AG10803 (cell line): ENCODE results near the gene SERPINE1.

Source experiments
- DNase-seq: peaks from one replicate; pipeline ENCODE4 v3.0.0; 2010; ENCODE audit warnings: low read depth
- H3K4me3 ChIP-seq: 2 replicates; pipeline ENCODE4 v1.5.1; 2011; ENCODE audit warnings: mild to moderate bottlenecking, low read length, control low read depth
- TF ChIP-seq, protein P1 (sequence below): conservative IDR thresholded peaks from 2 replicates; pipeline ENCODE4 v1.5.1; 2011; ENCODE audit warnings: mild to moderate bottlenecking, low read length, control low read depth, inconsistent platforms

SERPINE1 gene

DNA sequence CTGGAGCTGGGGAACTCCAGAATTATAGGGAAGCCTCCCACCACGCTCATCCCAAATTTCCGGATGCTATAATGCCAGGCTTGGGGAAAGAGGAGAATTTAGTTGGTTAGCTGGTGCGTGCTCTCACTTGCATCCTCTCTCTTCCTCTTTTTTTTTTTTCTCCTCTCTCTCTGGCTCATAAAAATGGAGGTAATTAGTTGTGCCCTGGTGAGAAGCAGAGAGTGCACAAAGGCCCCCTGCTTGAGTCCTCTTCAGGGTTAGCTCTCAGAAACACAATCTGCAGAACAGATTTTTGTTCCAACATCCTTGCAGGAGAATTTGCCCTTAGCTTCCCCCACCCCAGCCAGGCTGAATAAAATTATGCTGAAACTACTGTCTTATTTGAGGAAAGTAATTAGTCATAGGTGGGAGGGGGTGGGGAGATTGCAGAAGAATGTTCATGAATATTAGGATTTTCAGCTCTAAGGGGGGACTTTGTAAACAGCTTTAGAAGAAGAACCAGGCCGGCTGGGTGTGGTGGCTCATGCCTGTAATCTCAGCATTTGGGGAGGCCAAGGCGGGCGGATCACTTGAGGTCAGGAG, 7.6 kb downstream of the SERPINE1 start:
- no peak overlapping the region for H3K4me3 ChIP-seq
- TF ChIP-seq, protein P1, sequence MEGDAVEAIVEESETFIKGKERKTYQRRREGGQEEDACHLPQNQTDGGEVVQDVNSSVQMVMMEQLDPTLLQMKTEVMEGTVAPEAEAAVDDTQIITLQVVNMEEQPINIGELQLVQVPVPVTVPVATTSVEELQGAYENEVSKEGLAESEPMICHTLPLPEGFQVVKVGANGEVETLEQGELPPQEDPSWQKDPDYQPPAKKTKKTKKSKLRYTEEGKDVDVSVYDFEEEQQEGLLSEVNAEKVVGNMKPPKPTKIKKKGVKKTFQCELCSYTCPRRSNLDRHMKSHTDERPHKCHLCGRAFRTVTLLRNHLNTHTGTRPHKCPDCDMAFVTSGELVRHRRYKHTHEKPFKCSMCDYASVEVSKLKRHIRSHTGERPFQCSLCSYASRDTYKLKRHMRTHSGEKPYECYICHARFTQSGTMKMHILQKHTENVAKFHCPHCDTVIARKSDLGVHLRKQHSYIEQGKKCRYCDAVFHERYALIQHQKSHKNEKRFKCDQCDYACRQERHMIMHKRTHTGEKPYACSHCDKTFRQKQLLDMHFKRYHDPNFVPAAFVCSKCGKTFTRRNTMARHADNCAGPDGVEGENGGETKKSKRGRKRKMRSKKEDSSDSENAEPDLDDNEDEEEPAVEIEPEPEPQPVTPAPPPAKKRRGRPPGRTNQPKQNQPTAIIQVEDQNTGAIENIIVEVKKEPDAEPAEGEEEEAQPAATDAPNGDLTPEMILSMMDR, result no peak
- DNase-seq, result no peak

DNA sequence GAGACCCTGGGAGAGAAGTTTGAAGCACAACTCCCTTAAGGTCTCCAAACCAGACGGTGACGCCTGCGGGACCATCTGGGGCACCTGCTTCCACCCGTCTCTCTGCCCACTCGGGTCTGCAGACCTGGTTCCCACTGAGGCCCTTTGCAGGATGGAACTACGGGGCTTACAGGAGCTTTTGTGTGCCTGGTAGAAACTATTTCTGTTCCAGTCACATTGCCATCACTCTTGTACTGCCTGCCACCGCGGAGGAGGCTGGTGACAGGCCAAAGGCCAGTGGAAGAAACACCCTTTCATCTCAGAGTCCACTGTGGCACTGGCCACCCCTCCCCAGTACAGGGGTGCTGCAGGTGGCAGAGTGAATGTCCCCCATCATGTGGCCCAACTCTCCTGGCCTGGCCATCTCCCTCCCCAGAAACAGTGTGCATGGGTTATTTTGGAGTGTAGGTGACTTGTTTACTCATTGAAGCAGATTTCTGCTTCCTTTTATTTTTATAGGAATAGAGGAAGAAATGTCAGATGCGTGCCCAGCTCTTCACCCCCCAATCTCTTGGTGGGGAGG, 10.8 kb downstream of the SERPINE1 start:
- TF ChIP-seq, protein P1, result no peak
- H3K4me3 ChIP-seq, result no peak overlapping the region
- no peak for DNase-seq

DNA sequence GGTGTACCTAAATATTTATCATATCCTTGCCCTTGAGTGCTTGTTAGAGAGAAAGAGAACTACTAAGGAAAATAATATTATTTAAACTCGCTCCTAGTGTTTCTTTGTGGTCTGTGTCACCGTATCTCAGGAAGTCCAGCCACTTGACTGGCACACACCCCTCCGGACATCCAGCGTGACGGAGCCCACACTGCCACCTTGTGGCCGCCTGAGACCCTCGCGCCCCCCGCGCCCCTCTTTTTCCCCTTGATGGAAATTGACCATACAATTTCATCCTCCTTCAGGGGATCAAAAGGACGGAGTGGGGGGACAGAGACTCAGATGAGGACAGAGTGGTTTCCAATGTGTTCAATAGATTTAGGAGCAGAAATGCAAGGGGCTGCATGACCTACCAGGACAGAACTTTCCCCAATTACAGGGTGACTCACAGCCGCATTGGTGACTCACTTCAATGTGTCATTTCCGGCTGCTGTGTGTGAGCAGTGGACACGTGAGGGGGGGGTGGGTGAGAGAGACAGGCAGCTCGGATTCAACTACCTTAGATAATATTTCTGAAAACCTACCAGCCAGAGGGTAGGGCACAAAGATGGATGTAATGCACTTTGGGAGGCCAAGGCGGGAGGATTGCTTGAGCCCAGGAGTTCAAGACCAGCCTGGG, 11.4 kb downstream of the SERPINE1 start:
- no peak overlapping the region for H3K4me3 ChIP-seq
- peak; percentile 96 for DNase-seq

DNA sequence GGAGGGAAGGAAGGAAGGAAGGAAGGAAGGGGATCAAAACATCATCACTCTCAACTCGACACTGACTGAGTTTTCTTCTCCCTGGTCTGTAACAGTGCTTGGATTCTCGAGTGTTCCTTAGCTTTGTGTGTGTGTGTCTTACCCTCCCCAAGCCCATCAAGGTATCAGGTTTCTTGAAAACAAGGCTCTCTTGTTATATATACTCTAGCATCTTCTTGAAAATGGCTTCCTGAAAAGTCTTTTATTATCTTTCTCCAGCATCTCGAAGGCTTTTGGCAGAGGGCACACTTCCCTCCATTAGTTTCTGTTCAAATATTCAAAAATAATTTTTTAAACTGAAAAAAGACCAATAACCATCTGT, 13.4 kb downstream of the SERPINE1 start:
- no peak for DNase-seq
- H3K4me3 ChIP-seq, result no peak overlapping the region
- TF ChIP-seq, protein P1, result no peak

More for the DNA sequence above, 11.4 kb downstream of the SERPINE1 start:
- TF ChIP-seq, protein P1, result peak; percentile 61

DNA sequence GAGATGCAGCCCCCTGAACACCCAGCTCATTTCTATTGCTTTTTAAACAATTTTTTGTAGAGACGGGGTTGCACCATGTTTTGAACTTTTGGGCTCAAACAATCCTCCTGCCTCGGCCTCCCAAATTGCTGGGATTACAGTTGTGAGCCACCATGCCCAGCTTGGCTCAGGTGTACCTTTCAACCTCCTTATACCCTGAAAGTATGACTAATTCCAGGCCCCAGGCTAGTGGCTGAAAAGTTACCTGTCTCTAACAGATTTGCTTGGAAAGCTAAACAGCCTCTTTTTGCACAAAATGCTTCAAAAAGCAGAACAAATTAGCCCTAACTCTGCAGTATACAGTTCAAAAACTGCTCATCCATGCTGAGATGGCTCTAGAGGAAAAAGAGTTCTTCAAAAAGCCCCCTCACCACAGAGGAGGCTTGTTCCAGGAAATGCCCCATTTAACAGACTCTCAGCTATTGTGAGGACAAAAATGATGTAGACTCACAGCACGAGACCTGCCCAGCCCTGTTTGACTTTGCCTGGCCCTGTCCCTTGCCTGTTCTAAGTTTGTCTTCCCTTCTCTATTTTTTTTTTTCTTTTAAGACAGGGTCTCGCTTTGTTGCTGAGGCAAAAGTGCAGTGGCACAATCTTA, 14.0 kb downstream of the SERPINE1 start:
- TF ChIP-seq, protein P1, result no peak
- H3K4me3 ChIP-seq, result no peak overlapping the region
- no peak for DNase-seq

DNA sequence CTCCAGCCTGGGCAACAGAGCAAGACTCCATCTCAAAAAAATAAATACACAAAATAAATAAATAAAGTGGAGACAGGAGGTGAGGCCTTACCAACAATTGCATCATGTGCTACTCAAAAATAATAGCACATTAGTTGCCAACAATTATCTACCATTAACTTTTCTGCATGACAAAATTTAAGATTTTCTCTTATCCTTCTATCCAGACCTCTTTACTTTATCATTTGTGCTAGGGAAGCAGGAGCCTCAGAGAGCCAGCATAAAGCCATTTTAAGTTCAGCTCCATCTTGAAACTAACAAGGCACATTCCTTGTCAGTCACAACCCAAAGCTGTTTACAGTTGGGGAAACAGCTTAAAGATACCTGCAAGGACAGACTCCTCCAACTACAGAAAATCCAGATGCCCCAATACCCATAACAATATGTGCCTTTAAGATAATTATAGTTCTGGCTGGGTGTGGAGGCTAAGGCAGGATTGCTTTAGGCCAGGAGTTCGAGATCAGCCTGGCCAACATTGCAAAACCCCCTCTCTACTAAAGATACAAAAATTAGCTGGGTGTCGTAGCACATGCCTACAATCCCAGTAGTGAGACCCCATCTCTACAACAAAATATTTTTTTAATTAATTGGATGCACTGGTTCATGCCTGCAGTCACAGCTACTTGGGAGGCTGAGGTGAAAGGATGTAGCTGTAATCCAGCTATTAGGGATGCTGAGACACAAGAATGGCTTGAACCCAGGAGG, 25.2 kb downstream of the SERPINE1 start:
- no peak for DNase-seq
- TF ChIP-seq, protein P1, result no peak

More for the DNA sequence above, 25.2 kb downstream of the SERPINE1 start:
- H3K4me3 ChIP-seq, result no peak overlapping the region
